Fibroblast of lung (primary cell): ENCODE data around the gene AK1. TPM values are rescaled to one million over a fixed set of nuclear protein-coding genes. Genes with fewer than 3 reads are reported as not detected.
A peak's percentile ranks its signal among the peaks of the same experiment; 100 is the strongest.

Experiments used
- DNase-seq, 2 donors: peaks; one replicate each; pipeline versions ENCODE4 v3.0.0 to v3.0.0-alpha.2; 2010; ENCODE audit warnings: low read depth in 2 of 2
- H2AFZ ChIP-seq: 2 replicates; pipeline ENCODE4 v1.5.1; 2012; ENCODE audit warnings: low read length, control low read depth, inconsistent platforms
- H3K27ac ChIP-seq: 2 replicates; pipeline ENCODE4 v1.5.1; 2011; ENCODE audit warnings: low read length, control low read depth; ENCODE audit not compliant: insufficient read depth
- H3K27me3 ChIP-seq: 2 replicates; pipeline ENCODE4 v1.5.1; 2011; ENCODE audit warnings: mild to moderate bottlenecking, low read length; ENCODE audit not compliant: control insufficient read depth, insufficient read depth
- H3K36me3 ChIP-seq: 2 replicates; pipeline ENCODE4 v1.5.1; 2011; ENCODE audit warnings: low read length; ENCODE audit not compliant: control insufficient read depth, insufficient read depth
- H3K4me1 ChIP-seq: 2 replicates; pipeline ENCODE4 v1.5.1; 2011; ENCODE audit warnings: low read length; ENCODE audit not compliant: control insufficient read depth, insufficient read depth; ENCODE audit errors: extremely low read depth
- H3K4me2 ChIP-seq: 2 replicates; pipeline ENCODE4 v1.5.1; 2011; ENCODE audit warnings: low read length, control low read depth; ENCODE audit not compliant: insufficient read depth; ENCODE audit errors: extremely low read depth
- H3K4me3 ChIP-seq, 4 experiments: fragments of 200-600 bp in 1 of 4; sonication (generic) in 1 of 4; replicated peaks in 1 of 4; 2 replicates each; pipeline ENCODE4 v1.5.1; 2011 to 2016; ENCODE audit warnings: low read length in 4 of 4, low read depth in 3 of 4, mild to moderate bottlenecking in 3 of 4, control low read depth in 2 of 4, inconsistent platforms in 1 of 4, mixed read lengths in 1 of 4; ENCODE audit not compliant: insufficient read depth in 1 of 4; ENCODE audit errors: control extremely low read depth in 1 of 4
- H3K79me2 ChIP-seq: 2 replicates; pipeline ENCODE4 v1.5.1; 2012; ENCODE audit warnings: mild to moderate bottlenecking, low read length, inconsistent platforms; ENCODE audit not compliant: control insufficient read depth, insufficient read depth
- H3K9ac ChIP-seq: 2 replicates; pipeline ENCODE4 v1.5.1; 2011; ENCODE audit warnings: mild to moderate bottlenecking, low read length, control low read depth; ENCODE audit not compliant: insufficient read depth
- H3K9me3 ChIP-seq: 2 replicates; pipeline ENCODE4 v1.5.1; 2012; ENCODE audit warnings: low read depth, low read length; ENCODE audit not compliant: control insufficient read depth, insufficient read depth
- H4K20me1 ChIP-seq: 2 replicates; pipeline ENCODE4 v1.5.1; 2011; ENCODE audit warnings: low read length; ENCODE audit not compliant: control insufficient read depth, insufficient read depth; ENCODE audit errors: extremely low read depth
- CTCF ChIP-seq, 2 donors: IDR thresholded peaks in 1 of 2; conservative IDR thresholded peaks in 1 of 2; 1 replicate in 1 of 2; 2 replicates in 1 of 2; pipeline ENCODE4 v1.5.1; 2011 to 2012; ENCODE audit warnings: low read length in 2 of 2, control low read depth in 1 of 2, inconsistent platforms in 1 of 2, low read depth in 1 of 2, mild to moderate bottlenecking in 1 of 2
- EZH2 ChIP-seq: IDR thresholded peaks from 2 replicates; pipeline ENCODE4 v1.5.1; 2012; ENCODE audit warnings: low read length, control low read depth, mild to moderate bottlenecking; ENCODE audit errors: missing control alignments
- polyA plus RNA-seq, 2 donors: library from polyadenylated mRNA; depleted of rRNA in 1 of 2; stranded (reverse) in 1 of 2; unstranded in 1 of 2; fragments of >200 nt; gene quantifications; 2 replicates each; pipeline ENCODE4 v1.2.1, GENCODE V29; 2011 to 2012; ENCODE audit warnings: missing spikeins in 1 of 2
- total RNA-seq: library from RNA; depleted of rRNA; stranded (reverse); fragments of >200 nt; gene quantifications from 2 replicates; pipeline ENCODE4 v1.2.1, GENCODE V29; 2014

The AK1 gene
- total and polyA plus RNA-seq, 2 donors (not counting 1 experiment from before 2014, with no cell fraction given): 47.6 to 73.1 TPM

- no peaks in the 10 kb centered on the region for H4K20me1 ChIP-seq
- peak within 1 kb of the TSS; percentile 92 for H3K4me2 ChIP-seq
- peak within 1 kb of the TSS; percentile 76 for H3K9ac ChIP-seq
- peaks cover 11% of the 10 kb centered on the region for H3K4me1 ChIP-seq
- H3K27me3 ChIP-seq: no peaks in the 10 kb centered on the region
- no peak within 1 kb of the TSS for H2AFZ ChIP-seq
- H3K36me3 ChIP-seq: peaks cover 4% of the 10 kb centered on the region
- TF ChIP-seq CTCF (conservative IDR thresholded peaks at IDR 0.05 in 1 of 2, IDR thresholded peaks at IDR 0.05 in 1 of 2; ENCODE audit: low read depth in 1 of 2, low read length in 2 of 2) (peak in 1 of 2 donors; percentile 14), EZH2 (no peak)
- no peaks in the 10 kb centered on the region for H3K9me3 ChIP-seq
- peak within 1 kb of the TSS; percentile 68 to 92 (median 81) for H3K4me3 ChIP-seq
- H3K27ac ChIP-seq: peak within 1 kb of the TSS; percentile 63
- H3K79me2 ChIP-seq: peaks cover 52% of the 10 kb centered on the region
- DNase-seq: peak; percentile 57 to 65
These were observed 23.2 kb downstream of the AK1 start, which contains the start of gene ENG for GRCh38 chr9:127854184-127854806. TSS of gene ENG (minus strand) at chr9:127854658. CDS start at chr9:127854355, 303 bp downstream.

GRCh38 chr9:127853312-127854183 lies 23.9 kb downstream of the AK1 start:
- Histone ChIP-seq H3K9ac (peak overlapping the region; percentile 76), H3K4me2 (peak overlapping the region; percentile 92), H3K4me1 (peaks cover 11% of the 10 kb centered on the region), H3K27me3 (no peaks in the 10 kb centered on the region), H3K9me3 (no peaks in the 10 kb centered on the region), H4K20me1 (no peaks in the 10 kb centered on the region), H3K79me2 (peaks cover 59% of the 10 kb centered on the region), H3K4me3 (peak overlapping the region; percentile 68 to 92 (median 81)), H2AFZ (no peak overlapping the region), H3K36me3 (peaks cover 7% of the 10 kb centered on the region), H3K27ac (peak overlapping the region; percentile 63)
- TF ChIP-seq CTCF (conservative IDR thresholded peaks at IDR 0.05 in 1 of 2, IDR thresholded peaks at IDR 0.05 in 1 of 2; ENCODE audit: low read depth in 1 of 2, low read length in 2 of 2) (no peak), EZH2 (no peak)
- peak in 1 of 2 donors; percentile 39 for DNase-seq

- peak overlapping the region; percentile 92 for H3K4me2 ChIP-seq
- no peaks in the 10 kb centered on the region for H4K20me1 ChIP-seq
- H3K4me3 ChIP-seq: peak overlapping the region; percentile 68 to 92 (median 81)
- H3K4me1 ChIP-seq: peaks cover 6% of the 10 kb centered on the region
- H3K27ac ChIP-seq: peak overlapping the region; percentile 63
- peak overlapping the region; percentile 76 for H3K9ac ChIP-seq
- no peak for DNase-seq
- no peak for TF ChIP-seq CTCF (conservative IDR thresholded peaks at IDR 0.05 in 1 of 2, IDR thresholded peaks at IDR 0.05 in 1 of 2; ENCODE audit: low read depth in 1 of 2, low read length in 2 of 2)
- no peak for TF ChIP-seq EZH2
- no peaks in the 10 kb centered on the region for H3K27me3 ChIP-seq
- H3K79me2 ChIP-seq: peaks cover 67% of the 10 kb centered on the region
- no peaks in the 10 kb centered on the region for H3K9me3 ChIP-seq
- peaks cover 8% of the 10 kb centered on the region for H3K36me3 ChIP-seq
- no peak overlapping the region for H2AFZ ChIP-seq
These were observed 24.6 kb downstream of the AK1 start for GRCh38 chr9:127852829-127853228.
